ENCODE data around the gene ZNF561.
"Not testable (repeated sequence)": the region's sequence is repeated elsewhere in the genome, so short reads cannot be mapped to it uniquely, and the experiment has no call there.

ZNF561 gene

GRCh38 chr19:9586764-9587163 lies 34.3 kb downstream of the ZNF561 start:
- Histone ChIP-seq H4K20me1 (ENCODE audit: low read depth, low read length) (no peaks in the 10 kb centered on the region), H3K79me2 (ENCODE audit: insufficient read depth, low read length) (peaks cover 26% of the 10 kb centered on the region), H3K4me2 (ENCODE audit: low read depth, low read length, poor library complexity, severe bottlenecking) (no peak overlapping the region), H2AFZ (ENCODE audit: low read depth, low read length, severe bottlenecking) (no peak overlapping the region), H3K36me3 (ENCODE audit: low read length) (no peaks in the 10 kb centered on the region; the same call in 1 of the 2 replicates), H3K9me2 (replicated peaks; ENCODE audit: insufficient read depth, low read length) (no peaks in the 10 kb centered on the region), H3K4me3 (ENCODE audit: insufficient read depth, low read length, poor library complexity, severe bottlenecking) (no peak overlapping the region), H3K27ac (ENCODE audit: low read depth, low read length) (no peak overlapping the region), H3F3A (ENCODE audit: insufficient read depth) (no peaks in the 10 kb centered on the region; the same call in 1 of the 2 replicates), H3K9me3 (ENCODE audit: insufficient read depth, low read length) (no peaks in the 10 kb centered on the region), H3K9ac (ENCODE audit: low read length) (no peak overlapping the region), H3K27me3 (ENCODE audit: low read length) (no peaks in the 10 kb centered on the region)
- TF ChIP-seq CTCF (IDR thresholded peaks at IDR 0.05; ENCODE audit: insufficient read depth, low read length, poor library complexity, severe bottlenecking), result peak; percentile 63
- TF ChIP-seq EZH2phosphoT487 (conservative IDR thresholded peaks at IDR 0.05; ENCODE audit: low read length), result no peak

GRCh38 chr19:9584073-9584833 lies 36.8 kb downstream of the ZNF561 start, which contains the start of gene ZNF121:
Gene ZNF121 (minus strand): TSS chr19:9584504. CDS start chr19:9568097, 16,407 bp downstream.
- H2AFZ ChIP-seq (ENCODE audit: low read depth, low read length, severe bottlenecking), result peak within 1 kb of the TSS; percentile 99
- TF ChIP-seq CTCF (IDR thresholded peaks at IDR 0.05; ENCODE audit: insufficient read depth, low read length, poor library complexity, severe bottlenecking), result no peak
- no peak for TF ChIP-seq EZH2phosphoT487 (conservative IDR thresholded peaks at IDR 0.05; ENCODE audit: low read length)

GRCh38 chr19:9582081-9582725 lies 38.8 kb downstream of the ZNF561 start:
- H3K27me3 ChIP-seq (ENCODE audit: low read length); H3F3A ChIP-seq (ENCODE audit: insufficient read depth); H2AFZ ChIP-seq (ENCODE audit: low read depth, low read length, severe bottlenecking); H3K9me2 ChIP-seq (replicated peaks; ENCODE audit: insufficient read depth, low read length); H4K20me1 ChIP-seq (ENCODE audit: low read depth, low read length); H3K27ac ChIP-seq (ENCODE audit: low read depth, low read length); H3K9ac ChIP-seq (ENCODE audit: low read length): not testable (repeated sequence)
- peak overlapping the region; percentile 93 for H3K4me3 ChIP-seq (ENCODE audit: insufficient read depth, low read length, poor library complexity, severe bottlenecking)
- peaks cover 30% of the 10 kb centered on the region for H3K36me3 ChIP-seq (ENCODE audit: low read length)
- H3K9me3 ChIP-seq (ENCODE audit: insufficient read depth, low read length), result peaks cover 10% of the 10 kb centered on the region; the same call in 1 of the 2 replicates
- H3K79me2 ChIP-seq (ENCODE audit: insufficient read depth, low read length), result peaks cover 72% of the 10 kb centered on the region
- peak overlapping the region; percentile 65 for H3K4me2 ChIP-seq (ENCODE audit: low read depth, low read length, poor library complexity, severe bottlenecking)

More at GRCh38 chr19:9584073-9584833, 36.8 kb downstream of the ZNF561 start, which contains the start of gene ZNF121:
- Histone ChIP-seq H4K20me1 (ENCODE audit: low read depth, low read length) (no peaks in the 10 kb centered on the region), H3K79me2 (ENCODE audit: insufficient read depth, low read length) (peaks cover 51% of the 10 kb centered on the region), H3K9ac (ENCODE audit: low read length) (peak within 1 kb of the TSS; percentile 87), H3K27ac (ENCODE audit: low read depth, low read length) (peak within 1 kb of the TSS; percentile 60), H3K9me3 (ENCODE audit: insufficient read depth, low read length) (peaks cover 3% of the 10 kb centered on the region; the same call in 1 of the 2 replicates), H3F3A (ENCODE audit: insufficient read depth) (no peaks in the 10 kb centered on the region; the same call in 1 of the 2 replicates), H3K4me3 (ENCODE audit: insufficient read depth, low read length, poor library complexity, severe bottlenecking) (peak within 1 kb of the TSS; percentile 93), H3K4me2 (ENCODE audit: low read depth, low read length, poor library complexity, severe bottlenecking) (peak within 1 kb of the TSS; percentile 65), H3K36me3 (ENCODE audit: low read length) (peaks cover 14% of the 10 kb centered on the region), H3K27me3 (ENCODE audit: low read length) (no peaks in the 10 kb centered on the region), H3K9me2 (replicated peaks; ENCODE audit: insufficient read depth, low read length) (no peaks in the 10 kb centered on the region)
